Heart left ventricle (tissue), 16 donors: Measurements from ENCODE around the gene ODAD3. TPM values are rescaled to one million over a fixed set of nuclear protein-coding genes. Genes with fewer than 3 reads are reported as not detected.
"Not testable (repeated sequence)": the region's sequence is repeated elsewhere in the genome, so short reads cannot be mapped to it uniquely, and the experiment has no call there.

ENCODE experiments used
- ATAC-seq, 4 donors: fragments of 200-7000 bp; cut with Tn5 transposase; one replicate each; pipeline ENCODE4 v1.9.1; 2020 to 2022; ENCODE audit warnings: moderate library complexity in 4 of 4, mild to moderate bottlenecking in 3 of 4, moderate number of reproducible peaks in 1 of 4
- DNase-seq, 5 donors: peaks; one replicate each; pipeline ENCODE4 v3.0.0-alpha.2; 2020
- H3K27ac ChIP-seq, 12 donors: fragments of 200-600 bp; sonication (generic) in 4 of 12; one replicate each; pipeline versions ENCODE4 v1.5.0 to v1.8.0; 2016 to 2022; ENCODE audit warnings: mild to moderate bottlenecking in 2 of 12
- H3K27me3 ChIP-seq, 9 donors: fragments of 200-600 bp; sonication (generic) in 2 of 9; one replicate each; pipeline versions ENCODE4 v1.5.1 to v1.8.0; 2016 to 2022; ENCODE audit warnings: mild to moderate bottlenecking in 3 of 9
- H3K36me3 ChIP-seq, 9 donors: fragments of 200-600 bp; sonication (generic) in 2 of 9; one replicate each; pipeline versions ENCODE4 v1.5.0 to v1.8.0; 2018 to 2022; ENCODE audit warnings: mild to moderate bottlenecking in 2 of 9
- H3K4me1 ChIP-seq, 12 donors: fragments of 200-600 bp; sonication (generic) in 4 of 12; one replicate each; pipeline versions ENCODE4 v1.5.0 to v1.8.0; 2016 to 2022; ENCODE audit warnings: mild to moderate bottlenecking in 3 of 12
- H3K4me3 ChIP-seq, 12 donors: fragments of 200-600 bp; sonication (generic) in 4 of 12; one replicate each; pipeline versions ENCODE4 v1.5.0 to v1.8.0; 2017 to 2022; ENCODE audit warnings: mild to moderate bottlenecking in 9 of 12, moderate library complexity in 4 of 12
- H3K9me3 ChIP-seq, 12 donors: fragments of 200-600 bp; sonication (generic) in 4 of 12; one replicate each; pipeline versions ENCODE4 v1.5.0 to v1.8.0; 2016 to 2022; ENCODE audit warnings: mild to moderate bottlenecking in 1 of 12
- CTCF ChIP-seq, 12 donors: fragments of 200-600 bp; sonication (generic) in 4 of 12; IDR thresholded peaks; one replicate each; pipeline versions ENCODE4 v1.5.0 to v1.8.0; 2018 to 2022; ENCODE audit warnings: antibody characterized with exemption in 12 of 12, mild to moderate bottlenecking in 5 of 12
- POLR2A ChIP-seq, 2 donors: fragments of 450-650 bp; IDR thresholded peaks; one replicate each; pipeline ENCODE4 v1.6.1; 2017; ENCODE audit warnings: antibody characterized with exemption in 2 of 2, mild to moderate bottlenecking in 2 of 2, moderate library complexity in 2 of 2
- WGBS, 4 donors: extraction: QIAGEN DNeasy Blood & Tissue Kit in 2 of 4; methylation state at CpG; one replicate each; pipeline versions ENCODE4 v1.1.5 to v1.1.7; 2013 to 2018; 5-methylcytosine and 5-hydroxymethylcytosine counted together
- intact Hi-C, 10 donors: fragments of 100-400 bp; cut with DNase I; formaldehyde crosslinking; loops; one replicate each; pipeline versions ENCODE4 v1.11.1 to v1.14.2; 2022
- polyA plus RNA-seq, 2 donors: library from polyadenylated mRNA; stranded (reverse); fragments of 200-250 nt; gene quantifications; one replicate each; pipeline ENCODE4 v1.2.3, GENCODE V29; 2013
- total RNA-seq, 9 donors: library from RNA; depleted of rRNA in 2 of 9; stranded (reverse); fragments of >200 nt in 2 of 9; fragmentation: NEBNext Ultra II Directional in 3 of 9; extraction: Animal tissue kit (Norgen Biotek cat#: 25700) in 3 of 9; gene quantifications; one replicate each; pipeline versions ENCODE4 v1.1.0 to v1.2.4, GENCODE V29; 2016 to 2023
- donor health status: ischemic (EF 13 %, LVEDD 7.1; RV severe dilation, severe dysfunction).
- donor health status: healthy with polysubstance abuse.
- donor health status: DM: no; HTN: yes; CAD: no.
- donor health status: DM: no; HTN: no; CAD: no.
- donor health status: ischemic (EF 25% LVEDD 6.9; RV normal size, moderate dysfunction).
- donor health status: ischemic (EF 25% LVEDD 5.7; RV mildly dilated, moderate dysfunction).
- donor health status: healthy.
- donor health status: DM: yes; HTN: yes; CAD: no.
- donor health status: ischemic (EF 35%, LVEDD 5.7; RV mildly dilated, moderate dysfunction).
- donor health status: nonischemic (EF 11% LVEDD 7.7; RV severe dilation, severe dysfunction).
- donor health status: DM: yes; HTN: yes; CAD: no.
- donor health status: PGD.
- donor health status: ischemic (EF 29% LVEDD 5.4; RV normal size, mild dysfunction).
- donor health status: nonischemic (EF 23%, LVEDD 6.1; RV moderate dilation, normal function).

Gene ODAD3
- total and polyA plus RNA-seq, 11 donors, result 0.18 to 0.84 (median 0.32) TPM; not detected in 2

- WGBS, 4 donors, result 62 to 71% (median 67%) methylated on average over 12 of the region's 12 CpGs
- Histone ChIP-seq H3K4me3 (no peak overlapping the region), H3K4me1 (no peaks in the 10 kb centered on the region), H3K27ac (no peak overlapping the region), H3K9me3 (no peaks in the 10 kb centered on the region), H3K27me3 (peaks cover 0 to 17% (median 0%) of the 10 kb centered on the region in 9 donors), H3K36me3 (no peaks in the 10 kb centered on the region)
- TF ChIP-seq CTCF (IDR thresholded peaks at IDR 0.05), result no peak
- no peak for ATAC-seq
- intact Hi-C loops, result no loop called here
- DNase-seq, result no peak
These were observed 28.5 kb upstream of the ODAD3 start for GRCh38 chr19:11463391-11463790.

- H3K27me3 ChIP-seq, result peaks cover 0 to 17% (median 0%) of the 10 kb centered on the region in 9 donors
- WGBS, 4 donors, result 57 to 77% (median 69%) methylated on average over 2 of the region's 2 CpGs
These were observed 26.5 kb upstream of the ODAD3 start for GRCh38 chr19:11461453-11461852.

GRCh38 chr19:11460207-11460606 is 25.3 kb upstream of the ODAD3 start:
- no peak for DNase-seq
- no peaks in the 10 kb centered on the region for H3K4me1 ChIP-seq
- intact Hi-C loops, result no loop called here
- TF ChIP-seq CTCF (IDR thresholded peaks at IDR 0.05), result peak in 3 of 12 donors; percentile 9 to 19 (median 14)
- no peak for TF ChIP-seq POLR2A (IDR thresholded peaks at IDR 0.05)
- H3K27me3 ChIP-seq, result peaks cover 0 to 17% (median 0%) of the 10 kb centered on the region in 9 donors
- no peak overlapping the region for H3K27ac ChIP-seq
- no peaks in the 10 kb centered on the region for H3K9me3 ChIP-seq
- ATAC-seq, result no peak
- no peaks in the 10 kb centered on the region for H3K36me3 ChIP-seq
- no peak overlapping the region for H3K4me3 ChIP-seq
- 53 to 64% (median 57%) methylated on average over 4 of the region's 4 CpGs for WGBS, 4 donors

More at GRCh38 chr19:11461453-11461852, 26.5 kb upstream of the ODAD3 start:
- intact Hi-C loops, result no loop called here
- ATAC-seq, result no peak
- Histone ChIP-seq H3K36me3 (no peaks in the 10 kb centered on the region), H3K4me1 (no peaks in the 10 kb centered on the region), H3K9me3 (no peaks in the 10 kb centered on the region), H3K27ac (no peak overlapping the region), H3K4me3 (no peak overlapping the region)
- no peak for DNase-seq
- TF ChIP-seq CTCF (IDR thresholded peaks at IDR 0.05), result no peak
- TF ChIP-seq POLR2A (IDR thresholded peaks at IDR 0.05), result no peak

GRCh38 chr19:11458912-11459311 is 24.0 kb upstream of the ODAD3 start:
- DNase-seq, intact Hi-C loops, H3K4me3 ChIP-seq, H3K9me3 ChIP-seq, H3K36me3 ChIP-seq, H3K27ac ChIP-seq, H3K4me1 ChIP-seq, ATAC-seq: not testable (repeated sequence)
- H3K27me3 ChIP-seq, result peaks cover 0 to 17% (median 0%) of the 10 kb centered on the region in 9 donors
- WGBS, 4 donors, result 81 to 84% (median 83%) methylated on average over 11 of the region's 11 CpGs

- ATAC-seq, result no peak
- WGBS, 4 donors, result 81 to 85% (median 84%) methylated on average over 19 of the region's 19 CpGs
- DNase-seq, result no peak
- no peak overlapping the region for H3K27ac ChIP-seq
- no peaks in the 10 kb centered on the region for H3K9me3 ChIP-seq
- intact Hi-C loops, result no loop called here
- H3K27me3 ChIP-seq, result peaks cover 0 to 17% (median 0%) of the 10 kb centered on the region in 9 donors
- no peaks in the 10 kb centered on the region for H3K4me1 ChIP-seq
- H3K36me3 ChIP-seq, result no peaks in the 10 kb centered on the region
- H3K4me3 ChIP-seq, result no peak overlapping the region
- TF ChIP-seq CTCF (IDR thresholded peaks at IDR 0.05) (no peak), POLR2A (IDR thresholded peaks at IDR 0.05) (no peak)
These were observed 23.4 kb upstream of the ODAD3 start for GRCh38 chr19:11458236-11458900.
